Ishikawa (cell line): ENCODE data around the gene TRAIP.

Experiments used
- CEBPB ChIP-seq: IDR thresholded peaks from 2 replicates; pipeline ENCODE4 v1.6.1; 2012
- CREB1 ChIP-seq: IDR thresholded peaks from 2 replicates; pipeline ENCODE4 v1.6.1; 2012; ENCODE audit warnings: low read depth
- EGR1 ChIP-seq: IDR thresholded peaks from 2 replicates; pipeline ENCODE4 v1.6.1; 2012
- EP300 ChIP-seq: IDR thresholded peaks from 2 replicates; pipeline ENCODE4 v1.6.1; 2012; ENCODE audit warnings: borderline replicate concordance
- FOXM1 ChIP-seq: IDR thresholded peaks from 2 replicates; pipeline ENCODE4 v1.6.1; 2012; ENCODE audit warnings: low read depth, borderline replicate concordance
- NFIC ChIP-seq: IDR thresholded peaks from 2 replicates; pipeline ENCODE4 v1.6.1; 2012
- RAD21 ChIP-seq: IDR thresholded peaks from 2 replicates; pipeline ENCODE4 v1.6.1; 2012; ENCODE audit warnings: low read depth
- REST ChIP-seq: IDR thresholded peaks from 2 replicates; pipeline ENCODE4 v1.6.1; 2012; ENCODE audit warnings: low read depth, mild to moderate bottlenecking
- TAF1 ChIP-seq: IDR thresholded peaks from 2 replicates; pipeline ENCODE4 v1.6.1; 2012; ENCODE audit warnings: low read depth, mild to moderate bottlenecking
- TCF12 ChIP-seq: IDR thresholded peaks from 2 replicates; pipeline ENCODE4 v1.6.1; 2012; ENCODE audit warnings: low read depth
- TEAD4 ChIP-seq: IDR thresholded peaks from 2 replicates; pipeline ENCODE4 v1.6.1; 2012
- USF1 ChIP-seq: IDR thresholded peaks from 2 replicates; pipeline ENCODE4 v1.6.1; 2012
- YY1 ChIP-seq: IDR thresholded peaks from 2 replicates; pipeline ENCODE4 v1.6.1; 2012; ENCODE audit warnings: low read depth
- ZBTB7A ChIP-seq: IDR thresholded peaks from 2 replicates; pipeline ENCODE4 v1.6.1; 2012; ENCODE audit warnings: low read depth
- TF ChIP-seq, protein P1 (sequence below): IDR thresholded peaks from 2 replicates; pipeline ENCODE4 v1.6.1; 2012

Gene TRAIP

DNA sequence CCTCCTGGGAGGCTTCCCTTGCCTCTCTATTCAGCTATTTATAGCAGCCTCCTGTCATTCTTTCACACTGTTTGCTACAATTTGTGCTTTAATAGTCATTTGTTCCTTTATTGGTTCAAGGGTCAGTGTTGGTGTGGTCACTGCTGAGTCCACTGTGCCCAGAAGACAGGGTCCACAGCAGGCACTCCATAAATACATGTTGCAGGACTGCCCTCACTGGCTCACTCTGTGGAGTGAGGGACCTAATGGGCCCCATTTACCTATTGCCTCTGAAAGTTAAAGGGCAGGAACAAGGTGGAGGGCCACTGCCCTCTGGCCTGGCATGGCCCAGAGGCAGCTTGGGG lies 30.5 kb upstream of the TRAIP start:
- TF ChIP-seq YY1 (no peak), REST (no peak), EP300 (no peak), TAF1 (no peak), USF1 (no peak), CREB1 (no peak), RAD21 (no peak), TCF12 (no peak), CEBPB (no peak), ZBTB7A (no peak), NFIC (no peak), FOXM1 (no peak), TEAD4 (no peak), EGR1 (no peak)
- TF ChIP-seq, protein P1, sequence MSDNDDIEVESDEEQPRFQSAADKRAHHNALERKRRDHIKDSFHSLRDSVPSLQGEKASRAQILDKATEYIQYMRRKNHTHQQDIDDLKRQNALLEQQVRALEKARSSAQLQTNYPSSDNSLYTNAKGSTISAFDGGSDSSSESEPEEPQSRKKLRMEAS, result no peak

DNA sequence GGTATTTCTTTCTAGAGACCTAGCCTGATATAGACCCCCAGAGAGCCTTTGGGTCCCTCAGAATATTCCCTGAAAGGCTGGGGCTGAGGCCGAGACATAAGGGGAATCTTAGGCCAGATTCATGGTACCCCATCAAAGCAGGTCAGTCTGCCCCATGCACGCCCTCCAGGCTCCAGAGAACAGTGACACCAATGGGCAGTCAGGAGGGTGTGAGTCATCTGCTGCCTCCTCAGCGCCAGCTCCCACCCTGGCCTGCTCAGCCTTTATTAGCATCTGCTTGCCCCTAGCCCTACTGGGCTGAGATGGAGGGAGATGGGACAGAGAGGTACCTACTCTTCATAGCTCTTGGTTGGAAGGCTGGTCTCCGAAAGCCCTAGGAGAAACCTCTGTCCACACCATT lies 27.6 kb upstream of the TRAIP start:
- TF ChIP-seq NFIC (no peak), TAF1 (no peak), EP300 (no peak), TCF12 (no peak)

DNA sequence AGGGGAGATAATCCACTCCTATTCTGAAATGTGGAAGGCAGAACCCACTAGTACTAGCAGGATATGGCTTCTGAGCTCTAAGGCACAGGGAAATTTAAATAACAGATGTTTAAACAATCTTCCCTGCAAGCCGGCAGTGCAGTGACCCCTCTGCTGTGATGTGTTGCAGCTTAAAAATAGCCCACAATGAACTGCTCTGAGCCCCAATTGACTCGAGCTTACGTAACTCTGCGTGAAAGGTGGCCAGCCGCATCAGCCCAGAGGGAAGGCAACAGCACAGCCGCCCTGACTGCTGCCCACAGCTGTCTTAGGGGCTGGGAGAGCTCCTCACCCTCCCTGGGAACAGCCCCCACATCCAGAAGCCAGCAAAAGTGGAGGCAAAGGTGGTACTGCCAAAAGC lies 25.8 kb upstream of the TRAIP start:
- TF ChIP-seq, protein P1, result no peak
- TF ChIP-seq RAD21, result no peak
- no peak for TF ChIP-seq CEBPB
- TF ChIP-seq YY1, result no peak

GRCh38 chr3:49880581-49881315 lies 24.4 kb upstream of the TRAIP start:
- TF ChIP-seq TAF1, result no peak
- TF ChIP-seq ZBTB7A, result no peak
- TF ChIP-seq CEBPB, result no peak
- no peak for TF ChIP-seq NFIC
- no peak for TF ChIP-seq CREB1

- no peak for TF ChIP-seq CEBPB
- TF ChIP-seq YY1, result no peak
- no peak for TF ChIP-seq RAD21
- TF ChIP-seq CREB1, result no peak
- TF ChIP-seq, protein P1, result no peak
- no peak for TF ChIP-seq TEAD4
- no peak for TF ChIP-seq EP300
- TF ChIP-seq USF1, result no peak
- no peak for TF ChIP-seq EGR1
- no peak for TF ChIP-seq ZBTB7A
- TF ChIP-seq FOXM1, result no peak
- TF ChIP-seq REST, result no peak
- no peak for TF ChIP-seq TAF1
- TF ChIP-seq TCF12, result no peak
- TF ChIP-seq NFIC, result no peak
These were observed 23.4 kb upstream of the TRAIP start for GRCh38 chr3:49879721-49880120.

DNA sequence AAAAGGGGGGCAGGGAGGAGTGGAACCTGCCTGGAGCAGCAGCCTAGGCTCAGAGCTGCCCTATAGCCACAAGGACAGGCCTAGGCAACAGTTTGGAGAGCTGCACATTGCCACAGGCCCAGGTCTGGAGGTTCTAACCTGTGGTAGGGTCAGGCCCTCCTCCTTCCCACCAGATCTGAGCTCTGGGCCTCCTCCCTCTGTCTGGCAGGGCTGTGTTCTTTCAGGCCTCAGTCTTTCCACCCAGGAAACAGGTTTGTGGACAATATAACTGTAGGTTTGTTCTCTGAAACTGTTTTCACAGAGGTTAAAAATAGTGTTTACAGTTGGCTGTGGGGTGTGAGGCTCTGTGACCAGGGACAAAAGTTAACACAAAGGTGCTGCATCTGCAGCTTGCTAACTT lies 22.3 kb upstream of the TRAIP start:
- TF ChIP-seq YY1 (no peak), ZBTB7A (no peak), NFIC (no peak), RAD21 (no peak), USF1 (no peak), TAF1 (no peak), FOXM1 (no peak), CREB1 (no peak), EGR1 (no peak), TCF12 (no peak), TEAD4 (no peak), EP300 (no peak), CEBPB (no peak), REST (no peak)
- TF ChIP-seq, protein P1, result no peak
